GM18861 (cell line): ENCODE measurements around the gene RASA2.
"Not testable (repeated sequence)": the region's sequence is repeated elsewhere in the genome, so short reads cannot be mapped to it uniquely, and the experiment has no call there.

Experiments
- ATAC-seq: cut with Tn5 transposase; IDR thresholded peaks from one replicate; pipeline ENCODE4 v1.9.1; 2021; ENCODE audit not compliant: unreplicated experiment

The RASA2 gene

DNA sequence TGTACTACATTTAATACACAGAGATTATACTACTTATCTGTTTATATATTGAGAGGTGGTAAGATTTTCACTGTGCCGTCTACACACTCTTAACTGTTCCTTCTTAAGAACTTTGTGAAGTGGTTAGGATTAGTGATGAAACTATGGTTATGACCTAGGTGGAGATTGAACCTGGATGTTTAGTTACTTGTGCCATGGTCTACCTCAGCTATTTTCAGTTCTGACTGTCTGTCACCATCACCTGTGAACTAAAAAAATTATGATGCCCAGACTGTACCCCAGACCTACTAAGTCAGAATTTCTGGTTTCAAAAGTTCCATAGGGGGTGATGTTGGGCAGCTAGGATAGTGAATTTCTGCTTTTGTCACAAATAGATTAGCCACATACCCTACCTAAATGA, 6.4 kb downstream of the RASA2 start:
- no peak for ATAC-seq

GRCh38 chr3:141497589-141497988, 10.8 kb downstream of the RASA2 start:
- not testable (repeated sequence) for ATAC-seq

DNA sequence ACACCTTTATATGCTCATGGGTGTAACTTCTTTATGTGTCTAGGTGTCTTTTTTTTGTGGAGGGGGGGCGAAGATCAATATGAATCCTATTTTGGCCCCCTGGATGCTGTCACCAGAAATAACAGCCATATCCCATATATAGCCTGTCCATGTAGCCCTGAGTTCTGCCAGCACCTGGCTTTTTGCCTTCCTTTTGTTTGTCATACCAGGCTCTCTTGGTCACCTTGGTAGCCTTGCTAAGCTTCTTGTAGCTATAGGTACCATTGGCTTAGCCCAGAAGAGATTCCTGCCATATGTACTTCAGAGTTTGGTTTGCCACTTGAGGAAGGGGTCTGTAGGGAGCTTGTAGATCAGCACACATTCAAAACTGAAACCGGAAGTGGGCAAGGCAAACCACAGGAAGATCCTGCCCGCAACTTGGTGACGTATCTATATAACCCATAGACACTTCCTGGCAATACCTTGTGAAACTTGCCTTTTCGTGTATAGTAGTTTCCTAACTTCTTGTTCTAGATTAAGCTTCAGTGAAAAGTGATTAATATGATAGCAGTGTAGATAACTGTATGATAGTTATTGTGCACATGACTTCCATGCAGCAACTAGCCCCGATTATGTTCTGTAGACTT, 11.9 kb downstream of the RASA2 start:
- ATAC-seq, result peak; percentile 87

DNA sequence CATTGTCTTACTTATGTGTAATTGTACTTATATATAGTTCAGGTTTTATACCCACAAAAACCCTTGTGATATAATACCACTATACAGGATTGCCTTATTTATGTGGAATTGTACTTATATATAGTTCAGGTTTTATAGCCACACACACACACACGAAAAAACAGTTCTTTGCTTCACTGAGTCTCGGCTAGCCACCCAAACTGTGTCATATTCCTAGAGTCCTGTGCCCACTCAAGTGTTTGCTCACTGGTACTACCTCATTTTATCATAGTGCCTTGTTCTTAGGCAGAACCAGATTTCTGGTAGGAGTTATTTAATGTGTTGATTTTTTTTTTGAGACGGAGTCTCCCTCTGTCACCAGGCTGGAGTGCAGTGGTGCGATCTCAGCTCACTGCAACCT, 12.5 kb downstream of the RASA2 start:
- ATAC-seq, result no peak

DNA sequence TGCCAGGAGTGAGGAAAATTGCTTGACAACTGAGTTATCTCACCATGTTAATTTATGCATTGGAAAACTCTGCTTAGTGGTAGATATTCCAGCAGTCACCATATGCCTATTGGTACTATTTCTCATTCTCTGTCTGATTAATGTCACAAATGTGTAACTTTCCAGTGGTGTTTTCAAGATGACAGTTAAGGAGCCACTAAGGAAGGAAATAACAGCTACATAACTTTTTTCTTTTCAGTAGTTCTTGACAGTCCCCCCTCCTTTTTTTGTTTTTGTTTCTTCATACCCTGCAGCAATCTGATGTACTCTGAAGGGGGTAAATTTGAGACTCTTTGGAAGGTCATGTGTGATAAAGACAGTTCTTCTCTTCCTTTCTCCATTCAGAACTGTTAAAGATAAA, 13.1 kb downstream of the RASA2 start:
- ATAC-seq, result no peak

DNA sequence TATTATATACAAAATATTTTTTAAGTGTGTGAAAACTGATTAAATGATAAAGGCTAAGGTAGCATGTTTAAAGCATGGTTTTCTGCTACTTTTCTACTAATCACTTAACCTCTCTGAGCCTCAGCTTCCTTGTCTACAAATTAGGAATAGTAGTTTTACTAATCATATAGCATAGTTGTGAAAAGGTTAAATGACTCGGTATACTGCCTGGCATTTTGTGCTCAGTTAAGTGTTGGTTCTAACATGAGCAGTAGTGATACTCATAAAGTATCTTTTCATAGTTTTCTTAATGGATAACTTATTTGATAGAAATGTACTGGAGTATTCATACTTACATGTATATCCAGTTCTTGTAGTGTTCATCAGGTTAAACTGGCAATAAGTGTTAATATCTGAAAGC, 13.6 kb downstream of the RASA2 start:
- no peak for ATAC-seq

GRCh38 chr3:141505166-141505565, 18.3 kb downstream of the RASA2 start:
- ATAC-seq, result no peak

- ATAC-seq, result no peak
These were observed 19.2 kb downstream of the RASA2 start for GRCh38 chr3:141506071-141506470.

DNA sequence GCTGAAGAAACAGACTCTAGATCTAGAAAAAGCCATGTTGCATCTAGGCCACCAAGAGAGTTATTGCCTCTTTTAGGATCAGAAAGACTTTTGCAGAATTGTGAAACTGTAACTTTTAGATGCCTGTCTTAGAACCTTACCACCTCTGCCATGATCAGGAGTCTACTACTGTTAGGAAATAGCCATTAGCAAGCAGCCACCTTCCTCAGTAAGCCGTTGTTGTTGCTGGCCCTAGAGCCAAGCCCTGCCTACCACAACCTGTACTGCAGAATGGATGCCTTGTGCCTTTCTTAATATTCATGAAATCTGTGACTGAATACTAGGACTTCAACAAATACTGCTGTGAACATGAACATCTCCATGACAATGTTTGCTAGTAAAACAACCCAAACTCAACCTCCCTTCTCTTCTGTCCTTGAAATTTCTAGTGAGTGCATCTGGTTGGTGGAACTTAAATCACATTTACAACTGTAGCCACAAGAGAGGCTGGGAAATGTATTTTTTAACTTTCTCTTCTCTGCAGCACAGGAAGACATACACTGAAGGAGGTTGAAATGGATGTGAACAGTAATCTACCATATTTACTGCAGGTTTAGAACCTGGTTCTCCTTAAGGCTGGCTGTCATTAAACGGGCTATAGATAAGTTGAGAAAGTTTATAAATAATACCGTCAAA, 20.7 kb downstream of the RASA2 start:
- no peak for ATAC-seq

DNA sequence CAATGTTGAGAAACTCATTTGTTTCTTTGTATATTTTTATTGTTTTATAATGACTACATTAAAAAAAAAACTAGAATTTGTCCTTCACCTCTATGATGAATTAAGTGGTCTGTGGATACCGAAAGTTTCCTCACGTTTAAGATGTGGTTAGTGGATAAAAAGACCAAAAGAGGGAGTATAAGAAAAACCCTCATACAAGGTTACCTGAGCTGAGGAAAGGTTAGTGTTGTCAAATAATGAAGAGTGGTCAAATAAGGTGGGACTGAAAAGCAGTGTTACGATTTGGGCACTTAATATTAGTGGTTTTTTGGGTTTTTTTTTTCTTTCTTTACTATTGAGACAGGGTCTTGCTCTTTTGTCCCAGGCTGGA, 21.2 kb downstream of the RASA2 start:
- no peak for ATAC-seq

DNA sequence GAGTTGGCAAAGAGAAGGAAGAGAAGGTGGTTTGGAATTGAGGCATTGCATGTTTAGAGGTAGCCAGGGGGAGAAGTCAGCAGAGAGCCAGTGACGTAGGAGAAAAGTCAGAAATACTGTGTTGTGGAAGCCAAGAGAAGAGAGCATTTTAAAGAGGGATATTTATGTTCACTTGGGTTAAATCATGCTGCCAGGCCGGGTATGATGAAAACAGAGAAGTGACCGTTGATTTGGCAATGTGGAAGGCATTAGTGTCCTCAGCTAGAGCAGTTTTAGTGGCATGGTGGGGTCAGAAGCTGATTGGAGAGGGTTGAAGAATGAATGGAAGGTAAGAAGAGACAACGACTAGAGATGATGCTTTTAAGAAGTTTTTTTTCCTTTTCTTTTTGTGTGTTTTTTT, 24.5 kb downstream of the RASA2 start:
- ATAC-seq, result no peak

DNA sequence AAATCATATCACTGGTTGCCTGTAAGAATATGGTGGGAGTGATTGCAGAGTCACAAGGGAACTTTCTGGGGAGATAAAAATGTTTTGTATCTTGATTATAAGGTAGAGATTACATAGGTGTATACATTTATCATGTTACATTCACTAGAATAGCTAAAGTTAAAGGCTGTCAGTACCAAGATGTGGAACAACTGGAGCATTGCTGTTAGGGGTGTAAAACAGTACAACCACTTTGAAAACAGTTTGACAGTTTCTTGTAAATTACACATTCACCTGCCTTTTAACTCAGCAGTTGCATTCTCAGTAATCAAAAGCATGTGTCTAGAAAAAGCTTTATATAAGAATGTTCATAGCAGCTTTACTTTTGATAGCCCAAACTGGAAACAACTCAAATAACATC, 27.6 kb downstream of the RASA2 start:
- no peak for ATAC-seq

DNA sequence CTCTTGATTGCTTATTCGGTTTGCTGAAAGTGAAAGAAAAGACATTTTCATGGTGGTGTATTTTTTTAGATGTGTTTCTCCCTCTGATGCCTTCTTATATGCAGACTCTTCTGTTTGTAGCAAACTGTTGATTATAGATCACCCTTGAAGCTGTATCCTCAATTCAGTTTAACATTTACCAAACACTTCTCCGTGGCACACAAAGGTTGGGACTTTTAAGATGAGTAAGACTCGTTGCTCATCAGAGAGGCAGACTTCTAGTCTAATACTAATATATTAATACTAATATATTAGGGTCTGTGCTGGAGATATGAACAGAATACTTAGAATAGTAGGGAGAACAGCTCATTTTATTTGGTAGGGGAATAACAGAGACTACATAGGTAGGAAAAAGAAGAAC, 32.8 kb downstream of the RASA2 start:
- ATAC-seq, result no peak

- ATAC-seq, result no peak
These were observed 35.0 kb downstream of the RASA2 start for GRCh38 chr3:141521781-141522180.

DNA sequence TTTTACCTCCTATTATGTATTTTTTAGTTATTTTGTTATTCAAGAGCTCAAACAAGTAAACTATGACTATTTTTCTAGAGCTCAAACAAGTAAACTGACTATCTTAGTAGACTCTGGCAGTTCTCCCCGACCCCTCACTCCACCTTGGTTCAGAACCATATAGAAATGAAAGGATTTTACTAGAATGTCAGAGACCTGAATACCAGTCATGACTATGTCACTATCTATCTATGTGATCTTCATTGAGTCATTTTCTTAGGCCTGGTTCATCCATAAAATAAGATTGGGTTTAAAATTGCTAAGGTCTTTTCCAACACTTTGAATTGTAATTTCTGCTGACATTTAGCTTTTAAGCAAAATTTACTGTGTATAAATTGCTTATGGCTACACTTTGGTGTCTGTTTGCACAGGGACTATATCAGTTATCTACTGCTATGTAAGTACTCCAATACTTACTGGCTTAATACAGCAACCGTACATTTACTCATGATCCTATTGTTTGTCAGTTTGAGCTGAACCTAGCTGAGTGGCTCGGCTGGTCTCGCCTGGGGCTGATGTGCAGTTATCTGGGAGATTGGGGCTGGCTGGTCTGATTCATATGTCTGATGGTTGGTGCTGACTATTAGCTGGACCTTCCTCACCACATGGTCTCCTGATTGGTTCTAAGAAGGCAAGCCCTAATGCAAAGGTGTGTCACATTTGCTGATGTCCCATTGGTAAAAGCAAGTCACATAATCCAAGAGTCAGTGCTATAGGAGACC, 37.0 kb downstream of the RASA2 start:
- ATAC-seq, result no peak

DNA sequence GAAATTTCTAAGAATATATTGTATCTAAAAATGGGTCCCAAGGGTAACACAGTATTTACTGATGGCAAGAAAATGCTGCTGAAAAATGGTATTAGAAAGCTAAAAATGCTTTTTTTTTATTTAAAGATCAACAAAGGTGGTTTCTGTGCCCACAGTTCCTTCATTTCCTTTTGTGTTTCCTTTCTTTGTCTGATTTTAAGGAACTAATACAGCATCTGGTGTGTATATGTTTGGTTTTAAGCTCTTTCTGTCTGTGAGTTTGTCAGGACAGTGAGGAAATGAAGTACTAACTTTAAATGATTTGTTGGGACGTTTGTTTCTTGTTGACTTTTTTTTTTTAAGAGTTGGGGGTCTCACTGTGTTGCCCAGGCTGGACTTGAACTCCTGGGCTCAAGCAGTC, 38.2 kb downstream of the RASA2 start:
- no peak for ATAC-seq

DNA sequence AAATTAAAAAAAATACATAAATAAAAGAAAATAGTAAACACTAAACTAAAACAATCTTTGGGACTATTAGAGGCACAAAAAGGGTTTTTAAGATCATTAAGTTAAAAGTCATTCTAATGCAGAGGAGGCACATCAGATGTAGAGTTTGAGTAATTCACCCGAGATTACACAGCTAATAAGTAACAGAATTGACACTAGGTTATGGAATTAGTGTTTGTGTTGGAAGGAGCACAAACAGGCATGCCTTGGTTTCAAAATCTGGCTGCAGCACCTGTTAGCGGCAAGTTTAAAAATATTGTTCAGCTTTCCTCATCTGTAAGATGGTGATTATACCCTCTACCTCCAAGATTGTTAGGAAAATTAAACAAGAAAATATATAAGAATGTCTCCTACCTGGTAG, 39.0 kb downstream of the RASA2 start:
- ATAC-seq, result no peak

GRCh38 chr3:141526709-141527108, 39.9 kb downstream of the RASA2 start:
- no peak for ATAC-seq

- ATAC-seq, result no peak
These were observed 42.0 kb downstream of the RASA2 start for GRCh38 chr3:141528800-141529199.

DNA sequence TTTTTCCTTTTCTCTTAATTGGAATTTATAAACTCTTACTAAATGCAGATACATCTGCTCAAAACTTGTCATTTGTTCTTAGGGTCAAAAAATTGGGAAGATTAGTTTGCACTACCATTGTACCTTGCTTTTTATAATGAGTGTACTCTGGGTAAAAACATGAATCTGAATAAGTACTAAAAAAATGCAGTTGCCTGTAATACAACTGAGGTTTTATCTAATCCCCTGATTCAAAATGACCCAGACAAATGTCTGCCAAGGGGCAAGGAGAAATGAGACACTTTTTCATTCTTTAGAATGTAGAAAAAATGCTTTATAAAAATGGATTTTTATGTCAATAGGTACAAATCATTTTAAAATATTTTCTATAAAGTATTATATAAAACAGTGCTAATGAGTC, 42.4 kb downstream of the RASA2 start:
- ATAC-seq, result no peak

- no peak for ATAC-seq
These were observed 43.0 kb downstream of the RASA2 start for GRCh38 chr3:141529717-141530414.

GRCh38 chr3:141530415-141530768, 43.6 kb downstream of the RASA2 start:
- ATAC-seq, result no peak
